HG02870 (cell line): ENCODE data around the gene PHF2.

Experiments
- ATAC-seq: cut with Tn5 transposase; IDR thresholded peaks from one replicate; pipeline ENCODE4 v1.9.1; 2021; ENCODE audit warnings: mild to moderate bottlenecking, moderate library complexity; ENCODE audit not compliant: unreplicated experiment

Gene PHF2

DNA sequence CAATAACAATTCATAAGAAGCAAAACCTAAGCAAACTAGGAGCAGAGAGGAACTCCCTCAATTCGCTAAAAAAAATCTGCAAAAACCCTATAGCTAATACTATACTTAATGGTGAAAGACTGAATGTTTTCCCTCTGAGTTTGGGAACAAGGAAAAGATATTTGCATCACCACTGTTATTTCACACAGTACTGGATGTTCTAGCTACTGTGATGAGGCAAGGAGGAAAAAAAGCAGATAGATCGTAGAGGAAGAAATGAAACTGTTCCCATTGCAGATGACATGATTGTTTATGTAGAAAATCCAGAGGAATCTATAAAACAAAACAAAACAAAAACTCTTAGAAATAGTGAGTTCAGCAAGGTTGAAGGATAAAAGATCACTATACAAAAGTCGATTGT, 116.7 kb downstream of the PHF2 start:
- no peak for ATAC-seq

DNA sequence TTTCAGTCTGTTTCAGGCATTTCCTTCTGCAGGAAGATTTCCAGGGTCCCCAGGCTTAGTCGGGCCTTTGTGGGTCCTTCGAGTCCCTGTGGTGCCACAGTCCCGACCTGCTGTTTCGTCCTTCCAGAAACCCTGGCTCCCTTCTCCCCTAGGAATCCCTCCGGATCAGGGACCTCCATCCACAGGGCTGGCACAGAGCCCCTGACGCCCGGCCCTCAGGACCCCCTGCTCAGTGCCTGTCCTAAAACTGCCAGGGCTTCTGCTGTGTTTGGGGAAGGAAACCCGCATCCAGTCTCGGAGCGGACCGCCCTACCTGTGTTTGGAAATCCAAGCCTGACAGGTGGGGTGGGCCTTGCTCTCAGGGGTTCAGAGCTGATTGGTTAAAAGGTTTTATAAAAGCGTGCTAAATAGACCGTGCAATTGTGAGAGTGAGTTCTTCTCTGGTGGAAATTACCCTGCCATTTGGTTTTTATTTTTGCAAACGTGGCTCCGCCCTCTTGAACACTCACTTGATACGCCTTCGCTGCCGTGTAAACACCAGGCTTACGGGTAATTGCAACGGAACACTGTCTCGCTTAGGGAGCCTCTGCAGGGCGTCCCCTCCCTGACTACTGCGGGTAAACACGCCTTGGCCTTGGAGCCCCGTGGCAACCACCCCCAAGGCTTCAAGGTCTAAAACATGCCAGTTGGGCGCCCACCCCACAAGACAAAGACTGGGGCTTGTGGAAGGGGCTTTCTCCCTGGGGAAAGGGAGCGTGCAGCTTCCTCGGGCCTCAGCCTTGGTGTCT, 121.2 kb downstream of the PHF2 start:
- ATAC-seq, result no peak

DNA sequence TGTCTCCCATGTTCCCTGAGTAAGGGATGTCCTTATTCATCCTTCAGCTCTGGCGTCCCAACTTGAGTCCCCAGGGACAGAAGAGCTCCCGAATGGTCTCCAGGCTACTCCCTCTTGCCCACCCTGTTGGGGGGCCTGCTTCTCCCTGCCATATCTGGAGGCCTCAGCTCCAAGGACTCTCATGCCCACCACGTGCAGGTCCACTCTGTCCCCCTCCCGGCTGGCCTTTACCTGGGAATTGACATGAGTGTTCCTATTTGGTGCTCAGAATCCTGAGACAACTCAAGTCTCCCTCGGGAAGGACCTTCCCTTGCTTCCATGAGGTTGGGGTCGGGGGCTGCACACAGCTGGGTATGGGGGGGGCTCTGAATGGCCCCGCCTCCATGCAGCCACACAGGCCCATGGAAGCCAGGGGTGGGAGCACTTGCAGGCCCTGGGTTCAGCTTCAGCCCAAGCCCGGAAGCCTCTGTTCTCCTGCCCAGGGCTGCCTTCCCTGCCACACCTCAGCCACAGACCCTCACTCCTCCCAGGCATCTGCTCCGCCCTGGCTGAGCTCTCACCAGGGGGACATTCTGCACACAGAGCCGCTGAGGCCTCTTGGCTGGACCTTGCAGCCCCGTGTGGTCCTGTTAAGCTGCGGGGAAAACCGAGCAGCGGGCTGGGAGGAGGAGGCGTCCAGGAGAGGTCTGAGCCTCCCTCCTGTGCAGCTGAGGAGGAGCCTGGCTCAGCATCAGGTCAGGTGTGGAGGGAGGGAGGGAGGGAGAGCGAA, 121.9 kb downstream of the PHF2 start:
- no peak for ATAC-seq

DNA sequence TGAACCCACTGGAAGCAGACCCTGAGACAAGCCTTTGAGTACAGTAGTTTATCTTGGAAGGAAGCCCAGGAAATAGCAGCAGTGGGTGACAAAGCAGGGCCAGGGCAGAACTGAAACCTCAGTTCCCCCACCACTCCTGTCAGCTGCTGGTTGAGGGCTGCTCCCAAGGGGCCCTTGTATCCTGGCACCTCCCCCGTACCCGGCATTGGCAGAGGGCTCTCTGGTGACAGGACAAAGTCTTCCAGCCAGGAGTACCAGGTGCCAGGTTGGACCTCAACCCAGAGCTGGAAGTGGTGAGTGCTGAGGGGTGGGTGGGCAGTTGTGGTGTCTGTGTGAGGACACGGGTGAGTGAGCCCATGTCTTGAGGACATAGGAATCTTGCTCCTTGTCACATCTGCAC, 123.3 kb downstream of the PHF2 start:
- ATAC-seq, result no peak

DNA sequence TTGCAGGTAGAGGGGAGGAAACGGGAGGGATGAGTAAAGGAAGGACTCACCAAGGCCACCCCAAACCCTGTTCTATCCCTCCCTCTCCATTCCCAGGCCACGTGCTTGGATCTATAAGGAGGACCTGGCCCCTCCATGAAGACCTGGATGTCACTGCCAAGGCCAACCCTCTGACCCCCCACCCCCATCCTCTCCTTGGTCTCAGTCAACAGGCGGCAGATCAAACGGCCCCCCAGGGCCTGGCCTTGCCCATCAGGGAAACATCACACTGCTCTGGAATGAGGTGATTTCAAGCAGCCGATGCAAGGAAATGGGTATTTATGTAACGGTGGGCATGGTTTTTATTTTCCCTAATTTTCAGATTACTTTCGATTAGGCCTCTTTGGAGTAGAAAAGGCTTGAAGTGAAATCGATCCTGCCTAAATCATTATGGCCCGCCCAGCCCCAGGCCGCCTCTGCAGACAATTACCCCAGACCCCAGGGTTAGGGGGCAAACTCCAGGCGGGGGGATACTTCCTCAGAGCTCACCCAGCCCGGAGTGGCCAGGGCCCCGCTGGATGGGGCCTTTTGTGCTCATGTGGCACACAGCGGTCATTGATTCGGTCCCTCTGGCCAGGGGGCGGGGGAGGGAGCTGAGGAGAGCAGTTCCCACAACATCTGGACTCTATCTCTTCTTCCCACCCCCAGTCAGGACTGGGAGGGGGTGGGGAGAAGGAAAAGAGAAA, 125.3 kb downstream of the PHF2 start:
- ATAC-seq, result no peak

DNA sequence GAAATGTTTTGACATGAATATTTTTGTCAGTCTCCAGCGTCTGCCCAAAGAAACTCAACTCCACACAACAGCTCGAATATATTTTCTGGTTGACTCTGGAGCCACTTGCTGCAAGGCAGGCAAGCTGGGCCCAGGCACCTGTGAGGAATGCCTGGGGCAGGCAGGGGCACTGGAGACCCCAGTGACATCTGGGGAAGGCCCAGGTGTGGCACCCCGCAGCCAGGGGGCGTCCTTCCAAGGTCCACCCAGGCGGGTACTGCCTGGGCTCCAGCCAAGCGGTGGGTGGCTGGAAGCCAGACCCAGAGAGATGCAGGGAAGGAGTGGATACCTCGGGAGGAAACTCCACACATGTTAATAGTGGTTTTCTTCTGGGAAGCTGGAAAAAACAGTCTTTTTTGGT, 125.9 kb downstream of the PHF2 start:
- ATAC-seq, result no peak

DNA sequence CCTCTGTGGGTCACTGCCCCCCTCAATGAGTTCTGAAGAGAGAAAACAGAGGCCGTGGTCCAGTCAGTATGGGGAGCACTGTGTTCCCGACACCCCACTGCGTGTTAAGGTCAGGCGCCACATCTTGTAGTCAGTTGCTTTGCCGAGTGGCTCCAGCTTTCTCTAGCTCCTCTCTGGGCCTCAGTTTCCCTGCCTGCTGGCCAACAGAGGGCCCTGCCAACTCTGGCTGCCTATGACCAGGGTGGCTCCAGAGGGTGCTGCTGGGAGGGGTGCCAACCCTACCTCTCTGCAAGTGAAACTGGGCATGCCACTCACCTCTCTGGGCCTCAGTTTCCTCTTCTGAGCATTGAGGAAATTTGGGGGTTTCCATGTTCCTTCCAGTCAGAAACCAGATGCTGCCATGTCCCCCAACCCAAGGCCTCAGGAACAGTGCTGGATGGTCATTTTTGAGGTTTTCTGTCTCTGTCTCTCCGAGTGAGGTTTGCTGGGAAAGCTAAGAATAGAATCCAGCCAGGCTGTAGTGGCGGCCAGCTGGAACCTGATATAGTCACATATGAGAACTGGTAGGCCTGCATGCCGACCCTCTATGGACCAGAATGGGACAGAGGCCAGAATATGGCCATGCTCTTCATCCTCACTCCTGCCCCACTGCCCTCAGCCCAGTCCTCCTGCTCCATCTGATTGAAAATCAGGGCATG, 132.1 kb downstream of the PHF2 start:
- ATAC-seq, result no peak

DNA sequence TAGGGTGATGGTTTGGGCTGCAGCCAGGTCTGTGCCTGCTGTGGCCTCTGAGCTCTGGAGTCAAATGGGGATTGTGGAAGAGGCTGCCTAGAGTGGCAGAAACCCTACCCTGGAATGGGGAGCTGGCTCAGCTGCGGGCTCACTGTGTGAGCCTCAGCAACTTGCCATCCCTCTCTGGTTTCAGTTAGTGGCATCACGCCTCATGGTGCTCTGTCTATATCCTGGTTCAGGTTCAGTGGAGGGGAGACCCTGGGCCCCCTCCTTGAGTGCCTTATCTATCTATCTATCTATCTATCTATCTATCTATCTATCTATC, 132.6 kb downstream of the PHF2 start:
- ATAC-seq, result no peak

DNA sequence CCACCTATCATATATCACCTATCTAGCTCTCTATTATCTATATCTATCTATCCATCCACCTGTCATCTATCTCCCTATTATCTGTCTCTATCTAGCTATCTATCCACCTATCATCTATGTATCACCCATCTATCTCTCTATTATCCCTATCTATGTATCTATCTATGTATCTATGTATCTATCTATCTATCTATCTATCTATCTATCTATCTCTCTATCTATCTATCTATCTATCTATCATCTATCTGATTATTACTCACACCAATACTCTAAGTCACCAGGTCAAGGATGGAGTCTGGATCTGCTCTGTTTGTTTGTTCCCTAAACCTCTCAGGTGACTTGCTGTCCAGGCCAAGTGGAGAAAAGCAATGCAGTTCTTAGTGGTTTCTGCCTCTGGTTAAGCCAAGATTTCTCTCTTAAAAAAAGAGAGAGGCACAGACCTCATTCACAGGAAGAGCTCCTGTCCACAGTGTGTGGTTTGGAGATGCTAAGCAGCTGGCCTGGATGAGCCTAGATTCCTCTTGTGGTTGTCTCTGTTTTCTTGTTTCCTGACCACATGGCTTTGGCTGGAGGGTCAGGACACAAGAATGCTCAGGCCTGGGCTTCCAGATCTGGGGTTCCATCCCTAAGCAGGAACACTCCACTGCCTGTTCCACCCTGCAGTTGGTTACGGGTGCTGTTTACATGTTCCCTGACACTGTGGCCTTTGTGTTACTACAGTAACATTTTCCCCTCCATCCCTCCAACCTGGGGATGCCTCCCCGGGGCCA, 133.4 kb downstream of the PHF2 start:
- no peak for ATAC-seq

DNA sequence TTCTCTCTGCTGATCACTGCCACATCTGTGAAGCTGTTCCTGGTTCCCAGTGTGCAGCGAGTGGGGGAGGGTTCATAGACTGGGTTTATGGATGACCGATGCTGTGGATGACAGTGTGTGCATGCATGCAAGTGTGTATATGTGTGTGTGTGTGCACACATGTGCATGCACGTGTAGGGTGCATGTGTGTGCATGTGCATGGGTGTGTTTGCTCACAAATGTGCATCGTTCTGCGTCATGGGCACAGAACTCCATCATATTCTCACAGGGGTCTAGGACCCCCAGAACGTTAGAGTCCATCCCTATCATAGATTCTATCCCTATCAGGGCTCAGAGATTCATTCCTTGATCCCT, 134.0 kb downstream of the PHF2 start:
- no peak for ATAC-seq

DNA sequence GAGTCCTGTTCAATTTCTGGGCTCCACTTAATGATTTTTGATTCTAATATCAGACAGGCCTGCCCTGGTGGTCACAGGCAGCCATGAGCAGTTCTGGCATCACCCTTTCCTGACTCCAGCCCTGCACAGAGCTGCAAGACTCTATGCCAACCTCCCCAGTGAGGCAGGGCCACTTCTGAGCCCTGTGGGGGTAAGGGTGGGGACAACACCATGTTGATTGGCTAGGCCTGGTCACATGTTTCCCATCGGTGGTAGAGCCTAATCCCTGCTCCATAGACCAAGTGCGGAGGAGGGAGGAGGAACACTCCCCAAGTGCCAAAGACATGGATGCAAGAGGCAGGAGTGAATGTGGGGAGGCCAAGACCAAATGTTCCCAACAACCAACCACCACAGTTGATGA, 134.6 kb downstream of the PHF2 start:
- ATAC-seq, result no peak

DNA sequence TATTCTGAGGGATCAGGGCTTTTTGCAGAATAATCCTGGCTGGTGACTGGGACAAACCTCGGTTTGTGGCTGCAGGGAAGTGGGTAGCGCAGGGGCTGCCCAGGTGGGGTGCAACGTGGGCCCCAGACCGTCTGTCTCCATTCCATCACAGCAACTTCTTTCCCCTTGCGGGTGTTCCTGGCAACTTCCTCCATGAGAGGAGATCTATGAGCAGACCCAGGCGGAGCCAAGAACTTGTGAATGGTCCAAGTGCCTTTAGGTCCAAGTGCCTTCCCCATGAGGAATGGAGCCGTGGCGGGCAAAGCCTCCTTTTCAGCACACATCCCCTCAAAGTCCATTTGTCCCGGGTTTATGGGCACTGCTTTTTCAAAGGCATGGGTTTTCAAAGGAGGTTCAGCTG, 136.5 kb downstream of the PHF2 start:
- ATAC-seq, result no peak

DNA sequence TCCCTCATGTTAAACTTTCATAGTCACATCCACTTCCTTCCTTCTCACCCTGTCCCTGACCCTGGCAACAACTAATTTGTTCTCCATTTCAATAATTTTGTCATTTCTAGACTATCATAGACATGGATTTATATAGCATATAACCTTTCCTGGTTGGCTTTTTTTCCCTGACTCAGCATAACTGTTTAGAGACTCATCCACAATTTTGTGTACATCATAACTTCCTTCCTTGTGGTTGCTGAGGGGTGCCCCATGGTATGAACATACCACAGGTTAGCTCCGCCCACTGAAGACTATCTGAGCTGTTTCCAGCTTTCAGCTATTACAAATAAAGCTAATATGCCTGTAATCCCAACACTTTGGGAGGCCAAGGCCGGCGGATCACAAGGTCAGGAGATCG, 137.3 kb downstream of the PHF2 start:
- ATAC-seq, result no peak

DNA sequence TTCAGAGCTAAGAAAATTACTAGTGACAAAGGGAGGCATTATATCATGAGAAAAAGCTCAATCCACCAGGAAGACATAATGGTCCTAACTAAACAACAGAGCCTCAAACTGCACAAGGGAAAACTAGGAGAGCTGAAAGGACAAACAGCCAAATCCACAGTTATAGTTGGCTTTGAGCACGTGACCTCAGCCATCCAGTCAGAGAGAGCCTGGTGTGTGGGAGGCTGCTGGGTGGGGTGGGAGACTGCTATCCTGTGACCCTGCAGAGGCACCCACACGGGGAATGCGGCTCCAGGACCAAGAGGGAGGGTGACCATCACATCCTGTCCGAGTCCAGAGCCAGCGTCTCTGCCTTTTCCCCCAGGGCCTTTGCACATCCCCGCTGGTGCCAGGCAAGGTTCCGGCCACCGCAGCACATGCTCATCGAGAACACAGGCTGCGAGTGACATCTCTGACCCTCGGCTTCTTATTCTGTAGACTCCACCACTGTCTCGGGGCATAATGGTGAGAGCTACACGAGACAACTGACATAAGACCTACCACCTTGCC, 145.1 kb downstream of the PHF2 start:
- ATAC-seq, result no peak

DNA sequence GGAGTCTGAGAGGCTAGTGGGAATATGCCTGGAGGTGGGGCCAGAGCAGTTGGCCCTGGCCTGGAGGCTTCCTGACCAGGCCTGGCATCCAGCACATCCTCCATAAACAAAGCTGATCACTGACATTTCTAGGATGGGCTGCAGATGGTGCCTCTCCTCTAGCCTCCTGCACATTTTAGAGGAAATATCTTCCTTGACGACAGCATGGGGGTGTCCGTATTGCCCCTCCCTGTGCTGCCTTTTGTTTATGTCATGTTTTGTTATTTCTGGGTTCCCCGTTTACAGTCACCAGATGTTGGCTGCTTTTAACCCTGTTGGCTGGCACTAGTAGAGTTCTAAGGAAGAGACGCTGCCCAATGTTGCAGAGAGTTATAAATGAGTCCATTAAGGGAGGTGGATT, 148.5 kb downstream of the PHF2 start:
- ATAC-seq, result no peak

DNA sequence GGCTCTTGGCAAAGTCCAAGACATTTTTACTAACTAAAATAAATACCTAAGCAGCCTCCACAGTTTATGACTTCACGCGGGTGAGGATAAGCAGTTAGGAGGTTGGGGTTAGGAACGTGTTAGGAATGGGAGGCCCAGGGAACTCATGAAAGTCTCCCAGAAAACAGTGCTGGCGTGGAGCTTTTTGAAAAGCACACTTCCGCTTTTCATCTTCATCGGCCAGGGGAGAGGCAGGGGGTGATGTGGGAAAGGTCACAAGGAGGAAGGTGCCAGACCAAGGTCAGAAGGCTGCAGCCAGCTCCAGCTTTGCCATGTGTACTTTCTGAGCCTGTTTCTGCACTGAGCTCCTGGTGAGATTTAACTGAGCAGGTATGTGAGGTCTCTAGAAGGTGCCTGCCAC, 149.0 kb downstream of the PHF2 start:
- ATAC-seq, result no peak

DNA sequence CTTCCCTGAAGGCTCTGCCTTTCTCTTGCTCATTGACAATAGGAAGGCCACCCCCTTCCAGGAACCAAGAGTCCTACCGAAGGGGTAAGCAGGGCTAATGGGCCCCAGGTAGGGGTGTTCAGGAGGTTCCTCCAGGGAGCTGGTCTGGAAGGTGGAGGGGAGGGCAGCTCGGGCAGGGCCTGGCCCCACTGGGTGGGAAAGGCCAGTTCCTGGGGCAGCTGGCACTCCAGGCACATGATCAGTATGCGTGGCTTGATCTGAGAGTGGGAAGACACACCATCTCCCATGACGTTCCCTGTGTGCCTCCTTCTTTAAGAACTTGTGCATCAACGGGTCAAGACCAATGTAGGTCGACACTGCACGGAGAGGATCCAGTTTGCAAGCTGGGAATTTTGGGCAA, 149.8 kb downstream of the PHF2 start:
- no peak for ATAC-seq
